Tongue (tissue), 2 donors: ENCODE measurements around the gene CBX6. TPM values are rescaled to one million over a fixed set of nuclear protein-coding genes. Genes with fewer than 3 reads are reported as not detected.
A peak's percentile ranks its signal among the peaks of the same experiment; 100 is the strongest.

ENCODE experiments used
- DNase-seq: peaks from one replicate; pipeline ENCODE4 v3.0.0-alpha.2; 2015
- total RNA-seq: library from RNA; depleted of rRNA; stranded (reverse); fragments of >200 nt; gene quantifications from one replicate; pipeline ENCODE4 v1.2.3, GENCODE V29; 2014

The CBX6 gene
- total RNA-seq, 1 donor from 2014 or later, result 29.7 TPM

DNA sequence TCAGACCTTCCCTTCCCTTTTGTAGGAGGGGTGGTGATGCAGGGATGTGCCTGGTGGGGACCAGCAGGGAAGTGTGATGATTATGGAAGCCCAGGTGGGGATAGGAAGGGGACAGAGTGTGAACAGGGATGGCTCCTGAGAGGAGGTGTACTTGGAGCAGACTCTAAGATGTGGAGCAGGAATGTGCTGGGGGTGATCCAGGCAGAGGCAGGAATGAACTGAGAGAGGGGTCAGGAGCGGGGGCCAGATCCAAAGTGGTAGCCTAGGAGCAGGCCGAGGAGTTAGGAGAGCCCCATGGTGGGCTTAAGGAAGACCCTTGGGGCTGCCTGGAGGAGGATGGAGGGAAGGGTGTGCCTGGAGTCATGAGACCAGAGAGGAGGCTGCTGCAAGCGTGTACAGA, 31.9 kb downstream of the CBX6 start:
- no peak for DNase-seq

DNA sequence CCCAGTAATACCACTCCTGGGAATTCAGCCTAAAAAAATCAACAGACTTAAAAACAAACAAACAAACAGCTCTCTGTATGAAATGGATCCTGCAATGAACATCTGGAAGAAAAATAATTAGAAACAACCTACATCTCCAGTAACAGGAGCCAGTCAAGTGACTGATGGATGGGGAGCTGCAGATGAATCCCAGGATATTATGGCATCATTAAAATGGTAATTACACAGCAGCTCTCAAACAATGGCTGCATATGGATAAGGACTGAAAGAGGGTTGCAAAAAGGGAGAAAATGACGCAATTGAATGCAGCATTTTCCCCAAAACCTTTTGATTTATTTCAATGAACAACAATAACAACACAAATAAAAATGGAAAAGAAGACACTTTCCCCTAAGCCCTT, 32.3 kb downstream of the CBX6 start:
- no peak for DNase-seq

GRCh38 chr22:38837414-38837928, 34.5 kb downstream of the CBX6 start:
- no peak for DNase-seq

DNA sequence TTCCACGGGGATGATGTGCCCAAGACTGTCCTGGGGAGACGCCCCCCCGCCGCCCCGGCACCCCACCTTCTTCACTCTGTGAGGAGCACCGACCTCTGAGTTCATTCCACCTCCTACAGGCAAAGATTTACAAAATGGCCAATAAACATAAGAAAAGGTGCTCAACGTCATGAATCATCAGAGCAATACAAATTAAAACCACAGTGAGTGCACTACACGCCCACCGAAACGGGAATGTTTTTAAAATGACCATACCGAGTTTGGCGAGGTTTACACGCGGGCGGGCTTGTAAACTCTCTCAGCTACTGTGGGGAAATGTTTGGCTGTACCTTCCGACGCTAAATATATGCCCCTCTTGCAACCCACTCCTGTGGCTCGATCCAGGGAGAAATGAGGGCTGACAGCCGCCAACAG, 36.1 kb downstream of the CBX6 start:
- DNase-seq, result no peak

GRCh38 chr22:38834991-38835390, 37.0 kb downstream of the CBX6 start:
- DNase-seq, result no peak

DNA sequence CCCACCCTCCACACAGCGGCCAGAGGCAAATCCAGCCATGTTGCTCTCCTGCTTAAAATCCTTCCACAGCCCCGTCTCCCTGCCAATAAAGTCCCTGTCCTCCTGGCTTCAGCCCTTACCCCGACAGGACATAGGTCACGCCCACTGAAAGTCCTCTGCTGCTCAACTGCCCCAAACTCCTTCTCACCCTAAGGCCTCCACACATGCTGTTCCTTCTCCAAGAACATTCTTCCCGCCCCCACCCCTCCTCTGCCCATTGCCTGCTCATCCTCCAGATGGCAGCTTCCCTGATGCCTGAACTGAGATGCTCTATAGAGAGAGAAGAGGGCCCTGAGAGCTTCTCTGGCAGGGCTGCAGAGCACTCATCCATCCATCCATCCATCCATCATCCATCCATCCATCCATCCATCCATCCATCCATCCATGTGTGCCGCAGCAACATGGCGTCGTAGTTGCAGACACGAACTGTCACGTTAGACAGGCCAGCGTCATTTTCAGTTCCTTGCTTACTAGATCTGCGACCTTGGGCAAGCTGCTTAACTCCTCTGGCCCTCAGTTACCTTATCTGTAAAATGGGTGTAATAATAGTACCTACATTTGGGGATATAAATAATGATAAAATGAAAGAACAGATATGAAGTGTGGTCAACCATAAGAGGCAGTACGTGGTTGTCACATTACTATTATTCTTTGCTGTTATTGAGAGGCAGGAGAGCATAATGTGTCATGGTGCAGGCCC, 37.6 kb downstream of the CBX6 start:
- DNase-seq, result no peak

DNA sequence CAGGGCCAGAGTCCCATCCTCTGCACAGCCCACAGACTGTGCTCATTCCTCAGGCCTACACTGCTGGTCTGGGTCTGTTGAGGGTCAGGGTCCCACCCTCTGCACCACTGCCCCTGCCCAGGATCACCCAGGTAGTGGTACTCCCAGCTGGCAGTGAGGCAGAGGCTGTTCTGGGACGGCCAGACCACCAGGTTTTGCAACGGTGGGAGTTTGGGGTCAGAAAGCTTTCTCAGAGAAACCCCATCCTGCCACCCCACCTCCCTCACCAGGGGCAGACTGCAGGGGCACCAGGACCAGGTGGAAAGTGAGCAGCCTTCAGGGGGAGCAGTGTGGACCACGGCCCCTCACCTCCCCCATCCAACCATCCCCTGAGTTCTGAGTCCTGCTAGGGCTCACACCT, 39.0 kb downstream of the CBX6 start:
- no peak for DNase-seq

- peak; percentile 9 for DNase-seq
Observed at GRCh38 chr22:38832005-38832978, 39.7 kb downstream of the CBX6 start.

- DNase-seq, result no peak
Observed at GRCh38 chr22:38831166-38831945, 40.7 kb downstream of the CBX6 start.

DNA sequence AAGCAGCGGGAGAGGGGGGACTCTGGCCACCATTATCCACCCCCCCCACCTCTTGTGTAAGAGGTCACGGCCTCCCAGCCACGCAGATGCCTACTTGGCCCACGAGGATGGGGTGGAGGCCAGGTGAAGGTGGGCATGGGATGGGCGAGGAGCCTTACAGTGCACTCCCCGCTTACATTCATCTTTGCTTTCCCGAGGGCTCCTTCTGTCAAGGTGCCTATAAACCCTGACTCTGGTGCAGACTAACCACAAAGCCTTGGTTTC, 41.2 kb downstream of the CBX6 start:
- DNase-seq, result no peak

GRCh38 chr22:38830026-38830844, 41.8 kb downstream of the CBX6 start:
- DNase-seq, result no peak

DNA sequence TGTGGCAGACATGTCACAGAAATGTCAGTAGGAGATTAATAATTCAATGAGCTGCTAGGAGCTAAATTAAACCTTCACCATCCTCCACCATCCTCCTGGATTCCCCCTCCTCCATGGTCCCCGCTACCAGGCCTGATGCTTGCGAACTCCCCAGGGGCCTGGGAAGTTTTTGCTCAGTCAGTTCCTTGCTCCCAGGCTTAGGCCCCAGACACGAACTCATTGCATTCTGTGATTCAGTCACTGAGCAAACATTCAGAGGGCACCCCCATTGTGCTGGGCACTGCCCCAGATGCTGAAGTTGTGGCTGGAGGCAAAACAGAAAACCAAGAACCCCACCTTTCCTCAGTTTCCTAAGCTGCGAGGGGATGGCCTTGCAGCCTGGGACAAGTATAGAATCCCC, 42.5 kb downstream of the CBX6 start:
- DNase-seq, result no peak

DNA sequence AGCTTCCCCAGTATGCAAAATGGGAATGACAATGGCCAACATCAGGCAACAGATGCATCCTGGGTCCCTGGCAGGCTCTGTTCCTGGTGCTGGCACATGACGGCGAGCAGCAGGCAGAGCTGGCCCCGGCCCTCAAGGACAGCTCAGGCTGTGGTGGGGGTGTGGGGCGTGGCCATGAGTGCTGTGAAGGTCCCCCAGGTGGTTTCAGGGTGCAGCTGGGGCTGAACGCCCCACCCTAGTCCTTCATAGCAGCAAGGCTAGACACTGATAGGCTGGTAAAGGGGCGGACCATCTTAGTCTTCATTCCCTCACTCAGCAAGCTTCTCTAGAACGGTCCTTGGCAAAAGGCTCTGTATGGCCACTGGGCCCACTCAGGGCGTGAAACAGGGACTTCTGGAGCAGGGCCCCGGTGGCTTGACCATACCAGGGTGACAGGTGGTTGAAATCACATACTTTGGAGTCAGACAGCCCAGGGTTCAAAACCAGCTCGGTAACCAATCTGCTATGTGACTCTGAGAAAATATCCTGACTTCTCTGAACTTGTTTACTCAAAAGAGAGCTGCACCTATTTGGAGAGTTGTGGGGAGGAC, 43.3 kb downstream of the CBX6 start:
- DNase-seq, result no peak

DNA sequence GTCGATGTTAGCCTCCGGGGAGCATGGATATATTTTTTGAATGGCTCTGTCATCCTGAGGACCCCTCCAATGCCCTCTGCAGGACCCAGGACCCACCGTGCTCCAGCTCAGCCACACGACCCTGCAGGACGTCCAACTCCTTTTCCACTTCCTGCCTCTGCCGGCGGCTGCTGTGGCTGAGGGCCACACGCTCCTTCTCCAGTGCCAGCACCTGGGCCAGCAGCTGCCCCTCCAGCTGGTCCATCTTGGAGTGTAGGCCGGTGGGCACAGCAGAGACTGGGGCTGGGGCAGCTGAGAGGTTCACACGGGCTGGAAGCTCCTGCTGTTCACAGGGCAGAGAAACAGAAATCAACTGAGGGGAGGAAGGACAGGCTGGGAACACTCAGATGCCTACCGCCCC, 43.8 kb downstream of the CBX6 start:
- no peak for DNase-seq

DNA sequence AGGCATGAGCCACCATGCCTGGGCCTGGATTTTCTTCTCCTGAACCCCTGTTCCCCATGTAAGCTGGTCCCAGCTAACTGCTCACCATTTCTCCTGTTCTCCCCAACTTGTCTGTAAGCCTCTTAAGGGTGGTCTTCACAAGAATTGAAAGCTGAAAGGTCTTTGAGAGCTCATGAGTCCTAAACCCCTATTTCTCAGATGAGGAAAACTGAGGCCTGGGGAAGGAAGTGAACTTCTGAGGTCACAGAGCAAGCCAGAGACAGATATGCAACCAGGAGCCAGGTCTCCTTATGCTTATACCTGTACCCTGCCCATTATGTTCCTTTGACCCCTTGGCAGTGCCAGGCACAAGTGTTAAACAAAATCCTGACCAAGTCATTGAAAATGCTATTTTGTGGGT, 44.5 kb downstream of the CBX6 start:
- DNase-seq, result no peak

DNA sequence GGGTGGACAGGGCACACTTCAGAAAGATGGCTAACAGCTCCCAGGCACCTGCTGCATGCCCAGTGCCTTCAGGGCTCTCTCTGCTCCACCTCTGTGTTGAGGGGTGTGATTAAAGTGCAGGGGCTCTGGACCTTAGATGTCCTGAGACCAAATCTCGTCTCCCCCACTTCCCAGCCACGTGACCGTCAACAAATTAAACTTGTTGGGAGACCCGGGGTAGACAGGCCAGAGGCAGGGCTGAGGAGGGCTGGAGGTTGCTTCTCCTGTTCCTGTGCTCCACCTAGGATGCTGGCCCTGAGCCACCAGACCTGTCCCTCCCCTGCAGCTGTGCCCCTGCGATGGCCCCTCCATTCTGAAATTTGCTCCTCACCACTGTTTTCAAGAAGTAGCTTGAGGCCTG, 45.2 kb downstream of the CBX6 start:
- no peak for DNase-seq

- DNase-seq, result no peak
Observed at GRCh38 chr22:38826386-38826785, 45.6 kb downstream of the CBX6 start.

- DNase-seq, result peak; percentile 94
Observed at GRCh38 chr22:38824585-38824984, 47.4 kb downstream of the CBX6 start.

DNA sequence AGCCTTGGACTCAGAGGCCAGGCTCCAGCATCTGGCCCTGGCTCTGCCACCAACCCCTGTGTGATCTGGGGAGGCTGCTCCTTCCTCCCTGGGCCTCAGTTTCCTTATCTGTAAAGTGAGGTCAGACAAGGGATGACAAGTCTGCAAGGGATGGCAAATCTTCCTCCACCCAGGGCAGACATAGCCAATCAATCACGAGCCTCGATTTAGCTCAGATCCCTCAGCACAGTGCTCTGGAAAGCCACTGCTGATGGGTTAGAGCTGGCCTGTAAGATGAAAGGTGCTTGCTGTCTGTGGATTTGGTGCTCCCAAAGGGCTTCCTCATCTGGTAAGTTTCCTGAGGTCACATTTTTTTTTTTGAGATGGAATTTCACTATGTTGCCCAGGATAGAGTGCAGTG, 48.4 kb downstream of the CBX6 start:
- DNase-seq, result no peak

- DNase-seq, result no peak
Observed at GRCh38 chr22:38823076-38823475, 48.9 kb downstream of the CBX6 start.

DNA sequence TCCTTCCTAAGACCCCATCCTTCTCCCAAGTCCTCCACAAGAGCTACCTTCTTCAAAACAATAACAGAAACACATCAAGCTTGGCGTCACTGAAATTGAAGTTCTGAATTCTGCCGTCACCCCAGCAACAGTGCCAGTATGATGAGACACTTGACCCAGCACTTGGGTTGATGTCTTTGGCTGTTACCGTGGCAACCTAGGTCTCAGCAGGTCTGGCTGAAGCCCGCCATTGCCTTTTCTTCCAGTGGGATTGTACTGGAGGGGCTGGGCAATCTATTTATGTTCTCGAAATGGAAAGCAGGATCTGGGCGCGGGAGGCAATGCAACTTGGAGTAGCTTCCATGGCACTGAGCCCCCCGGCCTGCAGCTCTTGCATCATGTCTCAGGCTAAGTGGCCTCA, 52.0 kb downstream of the CBX6 start:
- no peak for DNase-seq
